WERI-Rb-1 (cell line): ENCODE results near the gene TBX20.

Source experiments
- DNase-seq: peaks from one replicate; pipeline ENCODE4 v3.0.0-alpha.2; 2020
- H3K27ac ChIP-seq: fragments of 250-450 bp; sonication (Bioruptor Pico); 2 replicates; pipeline ENCODE4 v1.5.1; 2020; ENCODE audit warnings: mild to moderate bottlenecking, moderate library complexity
- H3K27me3 ChIP-seq: fragments of 250-450 bp; sonication (Bioruptor Pico); 2 replicates; pipeline ENCODE4 v1.5.1; 2021; ENCODE audit warnings: mild to moderate bottlenecking, low read depth, moderate library complexity; ENCODE audit not compliant: insufficient read depth, severe bottlenecking
- H3K36me3 ChIP-seq: fragments of 250-450 bp; sonication (Bioruptor Pico); 2 replicates; pipeline ENCODE4 v1.5.1; 2020; ENCODE audit warnings: mild to moderate bottlenecking, moderate library complexity
- H3K4me3 ChIP-seq: 2 replicates; pipeline ENCODE4 v1.5.1; 2011; ENCODE audit warnings: low read depth, mild to moderate bottlenecking, control low read depth, low read length
- H3K9me3 ChIP-seq: fragments of 250-450 bp; sonication (Bioruptor Pico); 2 replicates; pipeline ENCODE4 v1.5.1; 2021; ENCODE audit warnings: mild to moderate bottlenecking, moderate library complexity; ENCODE audit not compliant: severe bottlenecking
- CTCF ChIP-seq: IDR thresholded peaks from 2 replicates; pipeline ENCODE4 v1.5.1; 2011; ENCODE audit warnings: low read depth, mild to moderate bottlenecking, control low read depth, inconsistent platforms, low read length

Gene TBX20

GRCh38 chr7:35255443-35256255 lies 1.7 kb upstream of the TBX20 start:
- Histone ChIP-seq H3K4me3 (no peak overlapping the region), H3K36me3 (no peaks in the 10 kb centered on the region; the same call in 1 of the 2 replicates), H3K9me3 (peaks cover 4% of the 10 kb centered on the region), H3K27me3 (no peaks in the 10 kb centered on the region), H3K27ac (no peak overlapping the region)
- TF ChIP-seq CTCF, result no peak
- no peak for DNase-seq

GRCh38 chr7:35254496-35255442 lies 869 bp upstream of the TBX20 start:
- Histone ChIP-seq H3K36me3 (no peaks in the 10 kb centered on the region; the same call in 1 of the 2 replicates), H3K27me3 (no peaks in the 10 kb centered on the region), H3K9me3 (peaks cover 4% of the 10 kb centered on the region), H3K4me3 (no peak overlapping the region), H3K27ac (no peak overlapping the region)
- DNase-seq, result no peak
- TF ChIP-seq CTCF, result no peak

- peaks cover 4% of the 10 kb centered on the region for H3K9me3 ChIP-seq
- no peaks in the 10 kb centered on the region for H3K27me3 ChIP-seq
- DNase-seq, result no peak
- no peak for TF ChIP-seq CTCF
- peak overlapping the region; percentile 84 for H3K4me3 ChIP-seq
- H3K27ac ChIP-seq, result peak overlapping the region; percentile 57
- H3K36me3 ChIP-seq, result peaks cover 1% of the 10 kb centered on the region
Measured at GRCh38 chr7:35253460-35253709, 515 bp downstream of the TBX20 start.

- H3K9me3 ChIP-seq, result peaks cover 4% of the 10 kb centered on the region
- H3K36me3 ChIP-seq, result peaks cover 4% of the 10 kb centered on the region
- TF ChIP-seq CTCF, result no peak
- no peak overlapping the region for H3K27ac ChIP-seq
- no peaks in the 10 kb centered on the region for H3K27me3 ChIP-seq
- no peak for DNase-seq
- peak overlapping the region; percentile 84 for H3K4me3 ChIP-seq
Measured at GRCh38 chr7:35252612-35253459, 1.1 kb downstream of the TBX20 start.

- peaks cover 4% of the 10 kb centered on the region for H3K36me3 ChIP-seq
- H3K27me3 ChIP-seq, result no peaks in the 10 kb centered on the region
- H3K27ac ChIP-seq, result no peak overlapping the region
- DNase-seq, result no peak
- H3K4me3 ChIP-seq, result no peak overlapping the region
- H3K9me3 ChIP-seq, result peaks cover 4% of the 10 kb centered on the region
- no peak for TF ChIP-seq CTCF
Measured at GRCh38 chr7:35251606-35252310, 2.1 kb downstream of the TBX20 start.
